Testis (tissue), 2 donors: Measurements from ENCODE around the gene FAF1.

Source experiments
- POLR2A ChIP-seq: fragments of 450-650 bp; IDR thresholded peaks from one replicate; pipeline ENCODE4 v1.6.1; 2017; ENCODE audit warnings: antibody characterized with exemption, mild to moderate bottlenecking, moderate library complexity
- TF ChIP-seq, protein P1 (sequence below), 3 experiments: fragments of 450-650 bp in 2 of 3; fragments of 200-600 bp in 1 of 3; sonication (generic) in 1 of 3; IDR thresholded peaks; one replicate each; pipeline ENCODE4 v1.5.1; 2016 to 2019; ENCODE audit warnings: antibody characterized with exemption in 3 of 3, mild to moderate bottlenecking in 2 of 3, moderate library complexity in 1 of 3

DNA sequence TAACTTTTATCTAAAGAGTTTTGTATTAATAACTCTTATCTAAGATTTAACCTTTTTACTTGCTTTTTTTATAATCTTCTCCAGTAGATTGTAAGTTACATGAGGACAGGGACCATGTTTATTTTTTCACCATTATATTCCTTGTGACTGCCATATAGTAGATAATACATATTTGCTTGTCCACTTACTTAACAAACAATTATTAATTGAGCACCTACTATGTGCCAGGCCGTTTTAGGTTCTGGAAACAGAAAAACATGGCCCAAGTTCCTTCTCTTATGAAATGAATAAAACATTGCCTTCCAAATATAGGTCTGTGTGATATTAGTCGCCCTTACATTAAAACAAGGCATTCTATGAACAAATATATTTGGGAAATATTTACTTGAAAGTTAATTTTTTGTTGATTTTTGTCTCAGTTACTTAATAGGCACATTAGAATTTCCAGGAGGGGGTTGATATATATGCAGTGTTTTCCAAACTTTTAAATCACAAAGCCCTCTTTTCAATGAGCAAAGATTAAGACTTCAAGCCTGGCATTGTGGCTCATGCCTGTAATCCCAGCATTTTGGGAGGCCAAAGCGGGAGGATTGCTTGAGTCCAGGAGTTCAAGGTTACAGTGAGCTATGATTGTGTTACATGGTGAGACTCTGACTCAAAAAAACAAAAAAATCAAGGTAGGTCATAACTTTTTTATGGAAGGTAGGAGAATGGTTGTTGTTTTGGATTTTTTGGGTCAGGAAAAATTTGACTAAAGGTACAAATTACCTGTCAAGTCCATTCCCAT, 32.7 kb upstream of the FAF1 start:
- no peak for TF ChIP-seq POLR2A
- TF ChIP-seq, protein P1, sequence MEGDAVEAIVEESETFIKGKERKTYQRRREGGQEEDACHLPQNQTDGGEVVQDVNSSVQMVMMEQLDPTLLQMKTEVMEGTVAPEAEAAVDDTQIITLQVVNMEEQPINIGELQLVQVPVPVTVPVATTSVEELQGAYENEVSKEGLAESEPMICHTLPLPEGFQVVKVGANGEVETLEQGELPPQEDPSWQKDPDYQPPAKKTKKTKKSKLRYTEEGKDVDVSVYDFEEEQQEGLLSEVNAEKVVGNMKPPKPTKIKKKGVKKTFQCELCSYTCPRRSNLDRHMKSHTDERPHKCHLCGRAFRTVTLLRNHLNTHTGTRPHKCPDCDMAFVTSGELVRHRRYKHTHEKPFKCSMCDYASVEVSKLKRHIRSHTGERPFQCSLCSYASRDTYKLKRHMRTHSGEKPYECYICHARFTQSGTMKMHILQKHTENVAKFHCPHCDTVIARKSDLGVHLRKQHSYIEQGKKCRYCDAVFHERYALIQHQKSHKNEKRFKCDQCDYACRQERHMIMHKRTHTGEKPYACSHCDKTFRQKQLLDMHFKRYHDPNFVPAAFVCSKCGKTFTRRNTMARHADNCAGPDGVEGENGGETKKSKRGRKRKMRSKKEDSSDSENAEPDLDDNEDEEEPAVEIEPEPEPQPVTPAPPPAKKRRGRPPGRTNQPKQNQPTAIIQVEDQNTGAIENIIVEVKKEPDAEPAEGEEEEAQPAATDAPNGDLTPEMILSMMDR (IDR thresholded peaks at IDR 0.05) = no peak
